MM.1S (cell line): ENCODE data around the gene SLC39A2.

Source experiments
- DNase-seq: peaks from one replicate; pipeline ENCODE4 v3.0.0-alpha.2; 2015
- H2AFZ ChIP-seq: fragments of 300-600 bp; sonication (generic); 2 replicates; pipeline ENCODE4 v1.6.0; 2016; ENCODE audit warnings: antibody characterized with exemption, low read length
- H3F3A ChIP-seq: fragments of 300-600 bp; sonication (generic); 2 replicates; pipeline ENCODE4 v1.6.1; 2016; ENCODE audit warnings: mild to moderate bottlenecking, antibody characterized with exemption, low read length, moderate library complexity, mixed read lengths; ENCODE audit not compliant: insufficient read depth
- H3K27ac ChIP-seq: fragments of 300-600 bp; sonication (generic); 2 replicates; pipeline ENCODE4 v1.5.1; 2016; ENCODE audit warnings: mild to moderate bottlenecking, low read length
- H3K27me3 ChIP-seq: fragments of 300-600 bp; sonication (generic); replicated peaks from 2 replicates; pipeline ENCODE4 v1.6.0; 2016; ENCODE audit warnings: low read length; ENCODE audit not compliant: insufficient read depth
- H3K36me3 ChIP-seq: fragments of 300-600 bp; sonication (generic); replicated peaks from 2 replicates; pipeline ENCODE4 v1.6.1; 2016; ENCODE audit warnings: mild to moderate bottlenecking, low read length, mixed read lengths; ENCODE audit not compliant: insufficient read depth
- H3K4me1 ChIP-seq: fragments of 300-600 bp; sonication (generic); 2 replicates; pipeline ENCODE4 v1.6.1; 2016; ENCODE audit warnings: low read length, mixed read lengths
- H3K4me2 ChIP-seq: fragments of 300-600 bp; sonication (generic); 2 replicates; pipeline ENCODE4 v1.6.0; 2016; ENCODE audit warnings: low read depth, low read length
- H3K4me3 ChIP-seq: fragments of 300-600 bp; sonication (generic); 2 replicates; pipeline ENCODE4 v1.5.1; 2016; ENCODE audit warnings: low read length, mixed read lengths
- H3K79me2 ChIP-seq: fragments of 300-600 bp; sonication (generic); 2 replicates; pipeline ENCODE4 v1.6.1; 2016; ENCODE audit warnings: mixed run types, low read length, mixed read lengths
- H3K9ac ChIP-seq: fragments of 300-600 bp; sonication (generic); 2 replicates; pipeline ENCODE4 v1.6.1; 2016; ENCODE audit warnings: low read length, mixed read lengths
- H3K9me2 ChIP-seq: fragments of 300-600 bp; sonication (generic); replicated peaks from 2 replicates; pipeline ENCODE4 v1.6.1; 2016; ENCODE audit warnings: mild to moderate bottlenecking, low read length, mixed read lengths; ENCODE audit not compliant: insufficient read depth
- H3K9me3 ChIP-seq: fragments of 300-600 bp; sonication (generic); replicated peaks from 2 replicates; pipeline ENCODE4 v1.6.1; 2016; ENCODE audit warnings: mild to moderate bottlenecking, low read length, mixed read lengths; ENCODE audit not compliant: insufficient read depth
- H4K20me1 ChIP-seq: fragments of 300-600 bp; sonication (generic); 2 replicates; pipeline ENCODE4 v1.6.1; 2016; ENCODE audit warnings: mild to moderate bottlenecking, low read length, moderate library complexity, mixed read lengths; ENCODE audit not compliant: insufficient read depth
- EZH2 ChIP-seq: fragments of 300-600 bp; sonication (generic); optimal IDR thresholded peaks from 2 replicates; pipeline ENCODE3; 2017; ENCODE audit warnings: low read depth, mild to moderate bottlenecking, antibody characterized with exemption, low read length, mixed read lengths
- EZH2phosphoT487 ChIP-seq: fragments of 300-600 bp; sonication (generic); IDR thresholded peaks from 2 replicates; pipeline ENCODE4 v1.6.1; 2018; ENCODE audit warnings: antibody characterized with exemption, low read length
- TF ChIP-seq, protein P1 (sequence below): fragments of 300-600 bp; sonication (generic); IDR thresholded peaks from 2 replicates; pipeline ENCODE4 v1.5.1; 2016; ENCODE audit warnings: antibody characterized with exemption, low read length, mixed read lengths

The SLC39A2 gene

DNA sequence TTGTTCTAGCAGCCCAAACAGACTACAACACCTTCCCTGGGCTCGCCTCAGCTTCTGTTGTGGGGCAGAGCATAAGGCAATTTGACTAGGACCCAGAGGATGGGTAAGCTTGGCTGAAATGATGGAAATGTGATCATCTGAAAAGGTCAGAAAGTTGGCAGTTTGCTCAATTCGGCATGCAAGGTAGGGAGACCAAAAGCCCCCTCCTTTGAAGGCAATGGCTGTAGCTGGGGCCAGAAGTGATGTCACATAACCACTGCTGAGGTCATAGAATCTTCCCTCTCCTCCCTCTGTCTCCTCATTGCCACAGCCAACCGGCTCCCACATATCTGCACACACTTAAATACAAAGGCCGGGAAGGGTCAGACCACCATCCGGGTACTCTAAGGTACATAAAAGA is 30.8 kb downstream of the SLC39A2 start, which contains the start of gene TPPP2:
TPPP2 (plus strand) TSS at position 301 of the 400 bp plus-strand sequence. CDS start 365 bp downstream, outside the sequence.
- no peak within 1 kb of the TSS for H3K27ac ChIP-seq
- no peaks in the 10 kb centered on the region for H3K9me3 ChIP-seq
- H3K9me2 ChIP-seq, result no peaks in the 10 kb centered on the region
- no peak within 1 kb of the TSS for H3K4me2 ChIP-seq
- H3K4me1 ChIP-seq, result no peaks in the 10 kb centered on the region
- H3K4me3 ChIP-seq, result no peak within 1 kb of the TSS
- no peak for DNase-seq
- H3F3A ChIP-seq, result no peaks in the 10 kb centered on the region
- no peaks in the 10 kb centered on the region for H3K36me3 ChIP-seq
- H3K27me3 ChIP-seq, result no peaks in the 10 kb centered on the region
- H3K9ac ChIP-seq, result no peak within 1 kb of the TSS
- H2AFZ ChIP-seq, result no peak within 1 kb of the TSS
- TF ChIP-seq, protein P1, sequence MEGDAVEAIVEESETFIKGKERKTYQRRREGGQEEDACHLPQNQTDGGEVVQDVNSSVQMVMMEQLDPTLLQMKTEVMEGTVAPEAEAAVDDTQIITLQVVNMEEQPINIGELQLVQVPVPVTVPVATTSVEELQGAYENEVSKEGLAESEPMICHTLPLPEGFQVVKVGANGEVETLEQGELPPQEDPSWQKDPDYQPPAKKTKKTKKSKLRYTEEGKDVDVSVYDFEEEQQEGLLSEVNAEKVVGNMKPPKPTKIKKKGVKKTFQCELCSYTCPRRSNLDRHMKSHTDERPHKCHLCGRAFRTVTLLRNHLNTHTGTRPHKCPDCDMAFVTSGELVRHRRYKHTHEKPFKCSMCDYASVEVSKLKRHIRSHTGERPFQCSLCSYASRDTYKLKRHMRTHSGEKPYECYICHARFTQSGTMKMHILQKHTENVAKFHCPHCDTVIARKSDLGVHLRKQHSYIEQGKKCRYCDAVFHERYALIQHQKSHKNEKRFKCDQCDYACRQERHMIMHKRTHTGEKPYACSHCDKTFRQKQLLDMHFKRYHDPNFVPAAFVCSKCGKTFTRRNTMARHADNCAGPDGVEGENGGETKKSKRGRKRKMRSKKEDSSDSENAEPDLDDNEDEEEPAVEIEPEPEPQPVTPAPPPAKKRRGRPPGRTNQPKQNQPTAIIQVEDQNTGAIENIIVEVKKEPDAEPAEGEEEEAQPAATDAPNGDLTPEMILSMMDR, result no peak
- no peak for TF ChIP-seq EZH2phosphoT487
- TF ChIP-seq EZH2, result no peak
- H3K79me2 ChIP-seq, result no peaks in the 10 kb centered on the region
- no peaks in the 10 kb centered on the region for H4K20me1 ChIP-seq

GRCh38 chr14:21030531-21030930 is 31.4 kb downstream of the SLC39A2 start:
- no peak for TF ChIP-seq EZH2phosphoT487
- H4K20me1 ChIP-seq, result no peaks in the 10 kb centered on the region
- H2AFZ ChIP-seq, result no peak overlapping the region
- no peaks in the 10 kb centered on the region for H3K4me1 ChIP-seq
- H3F3A ChIP-seq, result no peaks in the 10 kb centered on the region
- H3K9ac ChIP-seq, result no peak overlapping the region
- no peaks in the 10 kb centered on the region for H3K36me3 ChIP-seq
- H3K79me2 ChIP-seq, result no peaks in the 10 kb centered on the region
- no peaks in the 10 kb centered on the region for H3K27me3 ChIP-seq
- no peak for DNase-seq
- no peaks in the 10 kb centered on the region for H3K9me2 ChIP-seq
- no peak overlapping the region for H3K27ac ChIP-seq
- H3K9me3 ChIP-seq, result no peaks in the 10 kb centered on the region
- no peak overlapping the region for H3K4me3 ChIP-seq
- H3K4me2 ChIP-seq, result no peak overlapping the region

GRCh38 chr14:21032326-21033132 is 33.4 kb downstream of the SLC39A2 start:
- Histone ChIP-seq H4K20me1 (no peaks in the 10 kb centered on the region), H3K79me2 (no peaks in the 10 kb centered on the region), H3K4me2 (no peak overlapping the region), H3K9ac (no peak overlapping the region), H3K36me3 (no peaks in the 10 kb centered on the region), H3K27ac (no peak overlapping the region), H3F3A (no peaks in the 10 kb centered on the region), H3K9me3 (no peaks in the 10 kb centered on the region), H3K4me3 (no peak overlapping the region), H3K9me2 (no peaks in the 10 kb centered on the region), H3K27me3 (no peaks in the 10 kb centered on the region), H2AFZ (no peak overlapping the region), H3K4me1 (no peaks in the 10 kb centered on the region)
- TF ChIP-seq, protein P1, result no peak
- no peak for TF ChIP-seq EZH2
- no peak for TF ChIP-seq EZH2phosphoT487
- no peak for DNase-seq

DNA sequence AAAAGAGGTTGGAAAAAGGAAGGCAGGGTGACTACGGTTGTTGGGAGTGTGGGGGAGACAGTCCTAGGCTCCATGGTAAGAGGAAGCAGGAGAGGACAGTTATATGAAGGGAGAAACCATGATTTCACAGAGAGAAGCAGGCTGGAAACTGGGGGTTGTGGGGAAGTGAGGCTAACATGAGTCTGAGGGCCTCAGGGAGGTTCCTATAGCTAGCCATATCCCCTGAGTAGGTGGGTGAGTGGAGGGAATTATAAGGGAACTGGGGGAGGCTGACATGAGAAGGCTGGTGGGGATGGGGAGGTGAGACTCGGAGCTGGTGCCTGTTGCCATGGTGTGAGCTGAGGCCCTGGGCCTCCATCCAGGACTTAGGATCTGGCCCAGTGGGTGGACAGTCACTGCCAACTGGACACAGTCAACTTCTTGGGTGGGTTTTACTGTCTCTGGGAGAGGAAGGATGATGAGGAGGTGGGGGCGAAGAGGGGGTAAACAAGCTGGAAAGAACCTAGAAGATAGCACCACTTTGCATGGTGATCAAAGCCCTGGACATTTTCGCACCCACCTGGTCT is 34.1 kb downstream of the SLC39A2 start:
- H3F3A ChIP-seq, result no peaks in the 10 kb centered on the region
- TF ChIP-seq EZH2phosphoT487, result no peak
- no peak for TF ChIP-seq EZH2
- no peaks in the 10 kb centered on the region for H4K20me1 ChIP-seq
- H2AFZ ChIP-seq, result no peak overlapping the region
- H3K27me3 ChIP-seq, result no peaks in the 10 kb centered on the region
- no peak for DNase-seq
- H3K9me2 ChIP-seq, result no peaks in the 10 kb centered on the region
- H3K4me2 ChIP-seq, result no peak overlapping the region
- H3K4me1 ChIP-seq, result no peaks in the 10 kb centered on the region
- H3K9ac ChIP-seq, result no peak overlapping the region
- no peaks in the 10 kb centered on the region for H3K9me3 ChIP-seq
- H3K79me2 ChIP-seq, result no peaks in the 10 kb centered on the region
- no peak overlapping the region for H3K4me3 ChIP-seq
- no peak overlapping the region for H3K27ac ChIP-seq
- no peaks in the 10 kb centered on the region for H3K36me3 ChIP-seq
